HepG2 (cell line): ENCODE data around the gene BRPF1. TPM values are rescaled to one million over a fixed set of nuclear protein-coding genes. Genes with fewer than 3 reads are reported as not detected.

Source experiments
- ADNP ChIP-seq: sonication (generic); formaldehyde crosslinking; IDR thresholded peaks from 2 replicates; pipeline ENCODE4 v1.4.0; 2020; ENCODE audit warnings: missing genetic modification reagents
- ATF2 ChIP-seq: sonication (generic); formaldehyde crosslinking; IDR thresholded peaks from 2 replicates; pipeline ENCODE4 v1.4.0; 2020; ENCODE audit warnings: missing genetic modification reagents
- FOXA3 ChIP-seq: IDR thresholded peaks from 2 replicates; pipeline ENCODE4 v1.6.1; 2016; ENCODE audit warnings: missing genetic modification reagents, missing compliant biosample characterization
- FOXJ3 ChIP-seq: sonication (generic); formaldehyde crosslinking; IDR thresholded peaks from 2 replicates; pipeline ENCODE4 v1.4.0; 2020; ENCODE audit warnings: missing genetic modification reagents, mild to moderate bottlenecking, borderline replicate concordance
- FOXO1 ChIP-seq: sonication (generic); formaldehyde crosslinking; IDR thresholded peaks from 2 replicates; pipeline ENCODE4 v1.4.0; 2020; ENCODE audit warnings: missing genetic modification reagents
- HIC2 ChIP-seq: sonication (generic); formaldehyde crosslinking; IDR thresholded peaks from 2 replicates; pipeline ENCODE4 v1.9.0; 2022; ENCODE audit warnings: low read depth, missing genetic modification reagents
- HNF4A ChIP-seq: sonication (generic); formaldehyde crosslinking; IDR thresholded peaks from 2 replicates; pipeline ENCODE4 v1.4.0; 2020; ENCODE audit warnings: missing genetic modification reagents
- HOXA3 ChIP-seq: sonication (generic); formaldehyde crosslinking; IDR thresholded peaks from 2 replicates; pipeline ENCODE4 v1.5.0; 2020; ENCODE audit warnings: missing genetic modification reagents
- PRDM4 ChIP-seq: sonication (generic); formaldehyde crosslinking; IDR thresholded peaks from 2 replicates; pipeline ENCODE4 v1.9.0; 2021; ENCODE audit warnings: missing genetic modification reagents, borderline replicate concordance
- PTBP1 ChIP-seq: fragments of 200-400 bp; formaldehyde crosslinking; IDR thresholded peaks from 2 replicates; pipeline ENCODE4 v1.6.1; 2018; ENCODE audit warnings: low read length, low read depth; ENCODE audit not compliant: poor library complexity, severe bottlenecking
- TEF ChIP-seq: sonication (generic); formaldehyde crosslinking; IDR thresholded peaks from 2 replicates; pipeline ENCODE4 v1.5.0; 2020; ENCODE audit warnings: missing genetic modification reagents
- THRA ChIP-seq: sonication (generic); formaldehyde crosslinking; IDR thresholded peaks from 2 replicates; pipeline ENCODE4 v1.4.0; 2020; ENCODE audit warnings: missing genetic modification reagents, borderline replicate concordance
- U2AF2 ChIP-seq: fragments of 200-400 bp; formaldehyde crosslinking; IDR thresholded peaks from 2 replicates; pipeline ENCODE4 v1.6.1; 2017; ENCODE audit warnings: low read depth, mild to moderate bottlenecking, low read length
- ZFP62 ChIP-seq: sonication (generic); formaldehyde crosslinking; IDR thresholded peaks from 2 replicates; pipeline ENCODE4 v1.4.0; 2020; ENCODE audit warnings: missing genetic modification reagents
- ZNF256 ChIP-seq: sonication (generic); formaldehyde crosslinking; conservative IDR thresholded peaks from 2 replicates; pipeline ENCODE4 v1.4.0; 2020; ENCODE audit warnings: missing genetic modification reagents
- ZNF280B ChIP-seq: sonication (generic); formaldehyde crosslinking; IDR thresholded peaks from 2 replicates; pipeline ENCODE4 v1.5.0; 2020; ENCODE audit warnings: missing genetic modification reagents, mild to moderate bottlenecking, borderline replicate concordance
- ZNF329 ChIP-seq: sonication (generic); formaldehyde crosslinking; IDR thresholded peaks from 2 replicates; pipeline ENCODE4 v1.9.0; 2021; ENCODE audit warnings: low read depth, mild to moderate bottlenecking, missing genetic modification reagents
- ZNF430 ChIP-seq: sonication (generic); formaldehyde crosslinking; IDR thresholded peaks from 2 replicates; pipeline ENCODE4 v1.9.0; 2021; ENCODE audit warnings: mild to moderate bottlenecking, missing genetic modification reagents
- ZNF615 ChIP-seq: sonication (generic); formaldehyde crosslinking; IDR thresholded peaks from 2 replicates; pipeline ENCODE4 v1.5.0; 2020; ENCODE audit warnings: mild to moderate bottlenecking, missing genetic modification reagents, borderline replicate concordance
- polyA plus RNA-seq, 8 experiments: library from polyadenylated mRNA; depleted of rRNA in 3 of 8; stranded (reverse) in 7 of 8; unstranded in 1 of 8; fragments of >200 nt; fragmentation: Illumina TruSeq in 4 of 8; extraction: Trizol in 4 of 8; gene quantifications; 2 replicates each; pipeline versions ENCODE4 v1.2.1 to v1.2.3, GENCODE V29; 2011 to 2016; ENCODE audit warnings: low read depth in 4 of 8, missing spikeins in 1 of 8, mixed read lengths in 1 of 8; ENCODE audit not compliant: insufficient read depth in 1 of 8
- total RNA-seq, 5 experiments: library from RNA; depleted of rRNA; stranded (reverse); fragments of >200 nt; fragmentation: Illumina TruSeq; extraction: Trizol; gene quantifications; 2 replicates each; pipeline ENCODE4 v1.2.3, GENCODE V29; 2016; ENCODE audit warnings: low read depth in 1 of 5

The BRPF1 gene
- total and polyA plus RNA-seq, 2 of the 13 experiments (the other 11 are each of a cell fraction or from before 2014, with no cell fraction given): 7.3 to 10.0 TPM

- no peak for TF ChIP-seq THRA
- TF ChIP-seq FOXJ3 (CRISPR knock-in tag): no peak
- no peak for TF ChIP-seq ZNF615 (CRISPR knock-in tag)
- 0 out of 2 replicates have a peak, but pooled peaks have one; percentile 23 for TF ChIP-seq HOXA3 (CRISPR knock-in tag)
- TF ChIP-seq ADNP: 0 out of 2 replicates have a peak, but pooled peaks have one; percentile 26
- no peak for TF ChIP-seq ZNF256 (CRISPR knock-in tag)
- no peak for TF ChIP-seq ZNF280B (CRISPR knock-in tag)
- TF ChIP-seq HIC2: peak; percentile 60; the same call in 1 of the 2 replicates
- TF ChIP-seq ZNF430: no peak
- 0 out of 2 replicates have a peak, but pooled peaks have one; percentile 7 for TF ChIP-seq FOXA3 (CRISPR knock-in tag)
- no peak for TF ChIP-seq PRDM4
- no peak for TF ChIP-seq HNF4A
- no peak for TF ChIP-seq PTBP1
- TF ChIP-seq ATF2 (CRISPR knock-in tag): no peak
- TF ChIP-seq ZFP62 (CRISPR knock-in tag): no peak
- peak; percentile 58; the same call in 1 of the 2 replicates for TF ChIP-seq FOXO1 (CRISPR knock-in tag)
- TF ChIP-seq U2AF2: no peak
- no peak for TF ChIP-seq ZNF329 (CRISPR knock-in tag)
- no peak for TF ChIP-seq TEF
Observed at GRCh38 chr3:9769426-9770275, 38.1 kb downstream of the BRPF1 start, which contains the start of gene CAMK1 (continued).
